Fibroblast of lung (primary cell): ENCODE data around the gene PLEKHA7. TPM values are rescaled to one million over a fixed set of nuclear protein-coding genes. Genes with fewer than 3 reads are reported as not detected.

ENCODE experiments used
- DNase-seq, 2 donors: peaks; one replicate each; pipeline versions ENCODE4 v3.0.0 to v3.0.0-alpha.2; 2010; ENCODE audit warnings: low read depth in 2 of 2
- H2AFZ ChIP-seq: 2 replicates; pipeline ENCODE4 v1.5.1; 2012; ENCODE audit warnings: low read length, control low read depth, inconsistent platforms
- H3K27ac ChIP-seq: 2 replicates; pipeline ENCODE4 v1.5.1; 2011; ENCODE audit warnings: low read length, control low read depth; ENCODE audit not compliant: insufficient read depth
- H3K27me3 ChIP-seq: 2 replicates; pipeline ENCODE4 v1.5.1; 2011; ENCODE audit warnings: mild to moderate bottlenecking, low read length; ENCODE audit not compliant: control insufficient read depth, insufficient read depth
- H3K36me3 ChIP-seq: 2 replicates; pipeline ENCODE4 v1.5.1; 2011; ENCODE audit warnings: low read length; ENCODE audit not compliant: control insufficient read depth, insufficient read depth
- H3K4me1 ChIP-seq: 2 replicates; pipeline ENCODE4 v1.5.1; 2011; ENCODE audit warnings: low read length; ENCODE audit not compliant: control insufficient read depth, insufficient read depth; ENCODE audit errors: extremely low read depth
- H3K4me2 ChIP-seq: 2 replicates; pipeline ENCODE4 v1.5.1; 2011; ENCODE audit warnings: low read length, control low read depth; ENCODE audit not compliant: insufficient read depth; ENCODE audit errors: extremely low read depth
- H3K4me3 ChIP-seq, 4 experiments: fragments of 200-600 bp in 1 of 4; sonication (generic) in 1 of 4; replicated peaks in 1 of 4; 2 replicates each; pipeline ENCODE4 v1.5.1; 2011 to 2016; ENCODE audit warnings: low read length in 4 of 4, low read depth in 3 of 4, mild to moderate bottlenecking in 3 of 4, control low read depth in 2 of 4, inconsistent platforms in 1 of 4, mixed read lengths in 1 of 4; ENCODE audit not compliant: insufficient read depth in 1 of 4; ENCODE audit errors: control extremely low read depth in 1 of 4
- H3K79me2 ChIP-seq: 2 replicates; pipeline ENCODE4 v1.5.1; 2012; ENCODE audit warnings: mild to moderate bottlenecking, low read length, inconsistent platforms; ENCODE audit not compliant: control insufficient read depth, insufficient read depth
- H3K9ac ChIP-seq: 2 replicates; pipeline ENCODE4 v1.5.1; 2011; ENCODE audit warnings: mild to moderate bottlenecking, low read length, control low read depth; ENCODE audit not compliant: insufficient read depth
- H3K9me3 ChIP-seq: 2 replicates; pipeline ENCODE4 v1.5.1; 2012; ENCODE audit warnings: low read depth, low read length; ENCODE audit not compliant: control insufficient read depth, insufficient read depth
- H4K20me1 ChIP-seq: 2 replicates; pipeline ENCODE4 v1.5.1; 2011; ENCODE audit warnings: low read length; ENCODE audit not compliant: control insufficient read depth, insufficient read depth; ENCODE audit errors: extremely low read depth
- EZH2 ChIP-seq: IDR thresholded peaks from 2 replicates; pipeline ENCODE4 v1.5.1; 2012; ENCODE audit warnings: low read length, control low read depth, mild to moderate bottlenecking; ENCODE audit errors: missing control alignments
- polyA plus RNA-seq, 2 donors: library from polyadenylated mRNA; depleted of rRNA in 1 of 2; stranded (reverse) in 1 of 2; unstranded in 1 of 2; fragments of >200 nt; gene quantifications; 2 replicates each; pipeline ENCODE4 v1.2.1, GENCODE V29; 2011 to 2012; ENCODE audit warnings: missing spikeins in 1 of 2
- total RNA-seq: library from RNA; depleted of rRNA; stranded (reverse); fragments of >200 nt; gene quantifications from 2 replicates; pipeline ENCODE4 v1.2.1, GENCODE V29; 2014
- TF ChIP-seq, protein P1 (sequence below), 2 donors: IDR thresholded peaks in 1 of 2; conservative IDR thresholded peaks in 1 of 2; 1 replicate in 1 of 2; 2 replicates in 1 of 2; pipeline ENCODE4 v1.5.1; 2011 to 2012; ENCODE audit warnings: low read length in 2 of 2, control low read depth in 1 of 2, inconsistent platforms in 1 of 2, low read depth in 1 of 2, mild to moderate bottlenecking in 1 of 2

PLEKHA7 gene
- total and polyA plus RNA-seq, 2 donors (not counting 1 experiment from before 2014, with no cell fraction given) = 0.11 to 0.17 TPM

GRCh38 chr11:16774936-16775613, 239.1 kb downstream of the PLEKHA7 start:
- Histone ChIP-seq H3K27ac (no peak overlapping the region), H3K9ac (no peak overlapping the region), H2AFZ (no peak overlapping the region), H3K9me3 (no peaks in the 10 kb centered on the region), H4K20me1 (no peaks in the 10 kb centered on the region), H3K27me3 (peaks cover 2% of the 10 kb centered on the region), H3K4me3 (no peak overlapping the region), H3K36me3 (no peaks in the 10 kb centered on the region), H3K4me2 (no peak overlapping the region), H3K4me1 (no peaks in the 10 kb centered on the region), H3K79me2 (no peaks in the 10 kb centered on the region)
- TF ChIP-seq, protein P1, sequence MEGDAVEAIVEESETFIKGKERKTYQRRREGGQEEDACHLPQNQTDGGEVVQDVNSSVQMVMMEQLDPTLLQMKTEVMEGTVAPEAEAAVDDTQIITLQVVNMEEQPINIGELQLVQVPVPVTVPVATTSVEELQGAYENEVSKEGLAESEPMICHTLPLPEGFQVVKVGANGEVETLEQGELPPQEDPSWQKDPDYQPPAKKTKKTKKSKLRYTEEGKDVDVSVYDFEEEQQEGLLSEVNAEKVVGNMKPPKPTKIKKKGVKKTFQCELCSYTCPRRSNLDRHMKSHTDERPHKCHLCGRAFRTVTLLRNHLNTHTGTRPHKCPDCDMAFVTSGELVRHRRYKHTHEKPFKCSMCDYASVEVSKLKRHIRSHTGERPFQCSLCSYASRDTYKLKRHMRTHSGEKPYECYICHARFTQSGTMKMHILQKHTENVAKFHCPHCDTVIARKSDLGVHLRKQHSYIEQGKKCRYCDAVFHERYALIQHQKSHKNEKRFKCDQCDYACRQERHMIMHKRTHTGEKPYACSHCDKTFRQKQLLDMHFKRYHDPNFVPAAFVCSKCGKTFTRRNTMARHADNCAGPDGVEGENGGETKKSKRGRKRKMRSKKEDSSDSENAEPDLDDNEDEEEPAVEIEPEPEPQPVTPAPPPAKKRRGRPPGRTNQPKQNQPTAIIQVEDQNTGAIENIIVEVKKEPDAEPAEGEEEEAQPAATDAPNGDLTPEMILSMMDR (conservative IDR thresholded peaks at IDR 0.05 in 1 of 2, IDR thresholded peaks at IDR 0.05 in 1 of 2; ENCODE audit: low read depth in 1 of 2, low read length in 2 of 2) = no peak
- no peak for TF ChIP-seq EZH2
- DNase-seq = no peak

DNA sequence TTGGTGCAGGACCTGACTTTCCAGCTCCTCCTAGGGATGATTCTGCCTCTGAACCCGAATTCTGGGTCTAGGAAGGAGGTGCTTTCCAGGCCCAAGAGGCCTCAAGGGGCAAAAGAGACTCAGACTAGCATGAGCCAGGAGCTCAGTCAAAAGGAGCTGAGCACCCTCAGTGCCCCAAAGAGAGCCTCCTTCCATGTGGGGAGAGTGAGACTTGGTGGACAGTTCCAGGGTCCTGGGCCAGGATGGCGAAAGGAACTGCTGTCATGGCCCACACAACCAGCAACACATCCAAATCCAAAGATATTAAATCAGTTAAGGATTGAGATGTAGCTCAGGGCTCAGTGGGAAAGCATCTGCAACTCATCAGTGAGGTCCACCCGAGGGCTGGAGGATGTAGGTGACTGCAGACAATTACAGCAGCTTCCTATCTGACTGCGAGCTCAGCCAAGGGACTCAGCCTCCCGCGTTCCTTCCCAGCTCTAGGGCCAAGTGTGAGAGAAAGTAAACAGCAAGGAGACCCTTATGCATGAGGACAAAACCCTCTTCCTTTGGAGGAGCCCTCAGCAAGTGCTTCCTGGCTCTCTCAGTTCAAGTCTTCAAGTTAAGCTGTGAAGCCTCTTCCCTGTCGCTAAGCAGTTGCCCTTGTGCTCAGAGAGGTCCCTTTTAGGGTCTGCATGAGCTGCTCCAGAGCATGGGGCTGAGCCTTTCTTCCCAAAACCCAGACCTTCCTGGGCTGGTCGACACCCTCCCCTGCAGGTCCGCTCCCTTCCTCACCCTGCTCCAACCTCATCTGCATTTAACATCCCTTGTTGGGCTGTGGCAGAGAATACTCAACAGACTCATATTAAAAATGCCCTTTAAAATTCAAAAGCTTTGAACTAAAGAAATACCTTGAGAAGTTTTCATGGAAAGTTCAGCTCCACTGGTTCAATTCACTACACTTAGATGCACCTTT, 240.0 kb downstream of the PLEKHA7 start:
- no peak for DNase-seq
- Histone ChIP-seq H3K27ac (no peak overlapping the region), H3K9ac (no peak overlapping the region), H3K4me3 (no peak overlapping the region), H3K27me3 (peaks cover 2% of the 10 kb centered on the region), H3K4me1 (no peaks in the 10 kb centered on the region), H2AFZ (no peak overlapping the region), H3K79me2 (no peaks in the 10 kb centered on the region), H3K4me2 (no peak overlapping the region), H4K20me1 (no peaks in the 10 kb centered on the region), H3K36me3 (no peaks in the 10 kb centered on the region), H3K9me3 (no peaks in the 10 kb centered on the region)
- TF ChIP-seq EZH2 = no peak
- TF ChIP-seq, protein P1 (conservative IDR thresholded peaks at IDR 0.05 in 1 of 2, IDR thresholded peaks at IDR 0.05 in 1 of 2; ENCODE audit: low read depth in 1 of 2, low read length in 2 of 2) = no peak

GRCh38 chr11:16772141-16772512, 242.1 kb downstream of the PLEKHA7 start:
- Histone ChIP-seq H3K4me1 (no peaks in the 10 kb centered on the region), H3K36me3 (no peaks in the 10 kb centered on the region), H3K27ac (no peak overlapping the region), H3K79me2 (no peaks in the 10 kb centered on the region), H3K4me3 (no peak overlapping the region), H4K20me1 (no peaks in the 10 kb centered on the region), H2AFZ (no peak overlapping the region), H3K9me3 (no peaks in the 10 kb centered on the region), H3K9ac (no peak overlapping the region), H3K27me3 (peaks cover 6% of the 10 kb centered on the region), H3K4me2 (no peak overlapping the region)
- TF ChIP-seq, protein P1 (conservative IDR thresholded peaks at IDR 0.05 in 1 of 2, IDR thresholded peaks at IDR 0.05 in 1 of 2; ENCODE audit: low read depth in 1 of 2, low read length in 2 of 2) = no peak
- TF ChIP-seq EZH2 = no peak
- no peak for DNase-seq
